ENCODE data around the gene SLC12A9.
"Not testable (repeated sequence)": the region's sequence is repeated elsewhere in the genome, so short reads cannot be mapped to it uniquely, and the experiment has no call there.

Gene SLC12A9, protein sequence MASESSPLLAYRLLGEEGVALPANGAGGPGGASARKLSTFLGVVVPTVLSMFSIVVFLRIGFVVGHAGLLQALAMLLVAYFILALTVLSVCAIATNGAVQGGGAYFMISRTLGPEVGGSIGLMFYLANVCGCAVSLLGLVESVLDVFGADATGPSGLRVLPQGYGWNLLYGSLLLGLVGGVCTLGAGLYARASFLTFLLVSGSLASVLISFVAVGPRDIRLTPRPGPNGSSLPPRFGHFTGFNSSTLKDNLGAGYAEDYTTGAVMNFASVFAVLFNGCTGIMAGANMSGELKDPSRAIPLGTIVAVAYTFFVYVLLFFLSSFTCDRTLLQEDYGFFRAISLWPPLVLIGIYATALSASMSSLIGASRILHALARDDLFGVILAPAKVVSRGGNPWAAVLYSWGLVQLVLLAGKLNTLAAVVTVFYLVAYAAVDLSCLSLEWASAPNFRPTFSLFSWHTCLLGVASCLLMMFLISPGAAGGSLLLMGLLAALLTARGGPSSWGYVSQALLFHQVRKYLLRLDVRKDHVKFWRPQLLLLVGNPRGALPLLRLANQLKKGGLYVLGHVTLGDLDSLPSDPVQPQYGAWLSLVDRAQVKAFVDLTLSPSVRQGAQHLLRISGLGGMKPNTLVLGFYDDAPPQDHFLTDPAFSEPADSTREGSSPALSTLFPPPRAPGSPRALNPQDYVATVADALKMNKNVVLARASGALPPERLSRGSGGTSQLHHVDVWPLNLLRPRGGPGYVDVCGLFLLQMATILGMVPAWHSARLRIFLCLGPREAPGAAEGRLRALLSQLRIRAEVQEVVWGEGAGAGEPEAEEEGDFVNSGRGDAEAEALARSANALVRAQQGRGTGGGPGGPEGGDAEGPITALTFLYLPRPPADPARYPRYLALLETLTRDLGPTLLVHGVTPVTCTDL

DNA sequence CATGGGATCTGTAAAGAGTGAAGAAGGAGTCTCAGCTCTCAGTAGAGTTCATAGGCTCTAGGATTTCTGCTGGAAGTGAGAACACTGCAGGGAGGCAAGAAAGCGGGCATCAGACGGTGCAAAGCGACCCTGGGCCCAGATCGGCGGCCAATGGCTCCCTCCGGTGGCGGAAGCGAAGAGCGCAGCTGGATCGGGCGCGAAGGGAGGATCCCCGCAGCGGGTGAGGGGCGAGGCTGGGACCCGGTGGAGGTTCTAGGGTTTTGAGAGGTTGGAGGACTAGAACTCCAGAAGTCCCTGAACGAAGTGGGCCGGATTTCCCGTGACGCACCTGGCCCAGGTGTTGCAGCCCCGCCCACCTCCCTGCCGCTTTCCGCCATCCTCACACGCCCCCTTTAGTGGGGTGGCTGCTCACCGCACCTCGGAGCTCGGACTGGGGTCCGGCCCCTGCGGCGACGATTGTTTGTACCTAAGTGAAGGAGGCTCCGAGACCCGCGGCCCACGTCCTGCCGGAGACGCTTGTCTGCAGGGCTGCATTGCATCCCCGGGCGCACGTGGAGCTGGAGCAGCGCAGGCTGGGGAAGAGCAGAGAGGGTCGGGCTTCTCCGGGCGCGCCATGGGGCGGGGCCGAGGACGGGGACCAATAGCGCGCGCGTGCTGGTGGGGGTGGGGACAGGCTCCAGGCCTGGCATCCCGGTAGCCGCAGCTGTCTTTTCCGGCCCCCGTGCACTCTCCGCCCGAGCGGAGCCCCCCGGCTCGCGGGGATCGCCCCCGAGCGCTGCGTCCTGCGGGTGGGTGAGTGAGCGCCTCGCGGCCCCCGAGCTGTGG is at the start of gene SLC12A9:
TSS of gene SLC12A9 (plus strand) at position 666 of the 825 bp plus-strand sequence. CDS start 1,485 bp downstream, outside the sequence.
- Histone ChIP-seq H3K4me1 (ENCODE audit: insufficient read depth, insufficient read length) (peaks cover 2% of the 10 kb centered on the region), H3K27me3 (ENCODE audit: insufficient read depth, insufficient read length) (no peaks in the 10 kb centered on the region), H3K9ac (ENCODE audit: insufficient read length, low read depth) (peak within 1 kb of the TSS; percentile 82), H3K4me3 (ENCODE audit: insufficient read length, low read depth) (peak within 1 kb of the TSS; percentile 72), H3K36me3 (ENCODE audit: insufficient read depth, insufficient read length, low read length) (peaks cover 15% of the 10 kb centered on the region), H3K9me3 (ENCODE audit: insufficient read depth, low read length) (no peaks in the 10 kb centered on the region)
- TF ChIP-seq ZNF274 (IDR thresholded peaks at IDR 0.05; ENCODE audit: low read depth, low read length) (no peak), SUZ12 (IDR thresholded peaks at IDR 0.05; ENCODE audit: extremely low read depth, insufficient read depth, insufficient read length) (no peak), YY1 (IDR thresholded peaks at IDR 0.05; ENCODE audit: insufficient read depth, insufficient read length) (no peak)
- DNase-seq (ENCODE audit: low read depth, low spot score), result peak; percentile 85

- peaks cover 44% of the 10 kb centered on the region for H3K36me3 ChIP-seq (ENCODE audit: insufficient read depth, insufficient read length, low read length)
- H3K4me1 ChIP-seq (ENCODE audit: insufficient read depth, insufficient read length), result peaks cover 23% of the 10 kb centered on the region
- H3K9me3 ChIP-seq (ENCODE audit: insufficient read depth, low read length), result no peaks in the 10 kb centered on the region
- no peaks in the 10 kb centered on the region for H3K27me3 ChIP-seq (ENCODE audit: insufficient read depth, insufficient read length)
- DNase-seq (ENCODE audit: low read depth, low spot score), result no peak
- peak overlapping the region; percentile 23 for H3K9ac ChIP-seq (ENCODE audit: insufficient read length, low read depth)
- TF ChIP-seq ZNF274 (IDR thresholded peaks at IDR 0.05; ENCODE audit: low read depth, low read length), result no peak
- TF ChIP-seq SUZ12 (IDR thresholded peaks at IDR 0.05; ENCODE audit: extremely low read depth, insufficient read depth, insufficient read length), result no peak
- TF ChIP-seq YY1 (IDR thresholded peaks at IDR 0.05; ENCODE audit: insufficient read depth, insufficient read length), result no peak
- H3K4me3 ChIP-seq (ENCODE audit: insufficient read length, low read depth), result no peak overlapping the region
These were observed 49.6 kb upstream of the SLC12A9 start for GRCh38 chr7:100802951-100803350.

DNA sequence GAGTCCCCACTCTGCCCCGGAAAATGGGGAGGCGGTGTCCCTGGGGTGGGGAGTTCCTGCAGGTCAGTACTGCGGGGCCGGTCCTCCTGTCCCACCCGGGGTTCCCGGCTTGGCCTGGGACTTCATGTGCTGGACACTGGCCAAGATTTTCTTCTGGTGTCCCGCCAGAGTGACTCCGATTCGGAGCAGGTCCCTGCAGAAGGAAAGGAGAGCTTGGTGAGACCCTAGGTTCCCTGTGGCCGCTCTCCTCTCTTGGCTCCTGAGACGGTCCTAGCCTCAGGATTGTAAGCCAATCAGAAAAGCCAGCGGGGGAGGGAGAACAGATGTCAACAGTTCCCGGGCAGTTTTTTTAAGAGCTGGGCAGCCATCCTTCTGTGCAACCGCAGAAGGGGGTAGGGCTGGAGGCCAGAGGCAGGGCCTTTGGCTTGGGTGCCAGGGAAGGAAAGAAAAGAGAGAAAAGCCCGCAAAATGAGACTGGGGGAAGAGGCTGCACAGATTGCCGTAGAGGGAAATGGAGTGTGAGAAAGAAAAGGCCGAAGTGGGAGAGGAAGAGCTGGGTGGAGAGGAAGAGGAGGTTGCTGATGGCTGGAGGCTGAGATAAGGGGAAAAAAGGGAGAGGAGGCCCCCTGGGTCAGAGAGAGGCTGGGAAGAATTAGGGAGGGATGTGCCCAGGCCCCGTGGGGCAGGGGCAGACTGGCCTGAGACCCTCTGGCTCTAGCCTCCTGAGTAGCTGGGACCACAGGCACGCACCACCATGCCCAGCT is 48.9 kb upstream of the SLC12A9 start:
- DNase-seq (ENCODE audit: low read depth, low spot score), result no peak
- peaks cover 51% of the 10 kb centered on the region for H3K36me3 ChIP-seq (ENCODE audit: insufficient read depth, insufficient read length, low read length)
- no peak overlapping the region for H3K4me3 ChIP-seq (ENCODE audit: insufficient read length, low read depth)
- H3K9me3 ChIP-seq (ENCODE audit: insufficient read depth, low read length), result no peaks in the 10 kb centered on the region
- H3K27me3 ChIP-seq (ENCODE audit: insufficient read depth, insufficient read length), result no peaks in the 10 kb centered on the region
- H3K4me1 ChIP-seq (ENCODE audit: insufficient read depth, insufficient read length), result peaks cover 23% of the 10 kb centered on the region
- TF ChIP-seq ZNF274 (IDR thresholded peaks at IDR 0.05; ENCODE audit: low read depth, low read length), result no peak
- TF ChIP-seq SUZ12 (IDR thresholded peaks at IDR 0.05; ENCODE audit: extremely low read depth, insufficient read depth, insufficient read length), result no peak
- TF ChIP-seq YY1 (IDR thresholded peaks at IDR 0.05; ENCODE audit: insufficient read depth, insufficient read length), result no peak
- peak overlapping the region; percentile 23 for H3K9ac ChIP-seq (ENCODE audit: insufficient read length, low read depth)

DNA sequence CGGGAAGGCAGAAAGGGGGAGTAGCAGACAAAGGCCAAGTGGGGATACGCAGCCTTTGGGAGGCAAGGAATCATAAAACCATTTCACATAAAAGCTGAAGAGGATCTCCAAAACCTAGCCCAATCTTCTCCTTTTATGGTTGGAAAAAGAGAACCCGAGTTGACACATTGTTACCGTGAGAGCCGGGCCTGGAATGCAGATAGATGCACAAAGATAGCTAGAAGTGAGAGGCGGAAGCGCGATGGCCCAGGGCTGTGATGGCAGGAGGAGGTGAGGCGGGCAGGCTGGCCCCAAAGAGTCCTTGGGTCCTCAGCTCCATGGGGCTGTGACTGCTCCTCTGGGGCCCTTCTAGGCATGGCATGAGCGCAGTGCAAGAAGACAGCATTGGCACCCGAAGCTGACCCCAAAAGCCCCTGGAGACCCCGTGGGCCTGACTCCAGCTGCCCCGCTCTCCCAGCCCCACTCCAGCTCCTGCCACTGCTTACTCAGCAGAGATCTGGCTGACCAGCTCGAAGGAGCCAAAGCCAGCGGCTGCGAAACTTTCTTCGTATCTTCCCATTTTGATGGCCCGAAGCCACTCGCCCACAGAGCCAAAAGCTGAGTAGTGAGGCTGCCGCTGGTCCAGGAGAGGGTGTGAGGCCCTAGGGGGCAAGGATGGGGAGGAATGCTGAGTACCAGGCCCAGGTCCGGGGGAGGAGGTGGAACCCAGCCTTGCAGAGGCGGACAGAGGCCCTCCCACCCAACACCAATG is 47.7 kb upstream of the SLC12A9 start:
- H3K9ac ChIP-seq (ENCODE audit: insufficient read length, low read depth), result no peak overlapping the region
- no peaks in the 10 kb centered on the region for H3K27me3 ChIP-seq (ENCODE audit: insufficient read depth, insufficient read length)
- no peak for TF ChIP-seq SUZ12 (IDR thresholded peaks at IDR 0.05; ENCODE audit: extremely low read depth, insufficient read depth, insufficient read length)
- no peak for TF ChIP-seq YY1 (IDR thresholded peaks at IDR 0.05; ENCODE audit: insufficient read depth, insufficient read length)
- TF ChIP-seq ZNF274 (IDR thresholded peaks at IDR 0.05; ENCODE audit: low read depth, low read length), result no peak
- H3K4me1 ChIP-seq (ENCODE audit: insufficient read depth, insufficient read length), result peaks cover 17% of the 10 kb centered on the region
- no peaks in the 10 kb centered on the region for H3K9me3 ChIP-seq (ENCODE audit: insufficient read depth, low read length)
- no peak overlapping the region for H3K4me3 ChIP-seq (ENCODE audit: insufficient read length, low read depth)
- H3K36me3 ChIP-seq (ENCODE audit: insufficient read depth, insufficient read length, low read length), result peaks cover 62% of the 10 kb centered on the region
- DNase-seq (ENCODE audit: low read depth, low spot score), result no peak

DNA sequence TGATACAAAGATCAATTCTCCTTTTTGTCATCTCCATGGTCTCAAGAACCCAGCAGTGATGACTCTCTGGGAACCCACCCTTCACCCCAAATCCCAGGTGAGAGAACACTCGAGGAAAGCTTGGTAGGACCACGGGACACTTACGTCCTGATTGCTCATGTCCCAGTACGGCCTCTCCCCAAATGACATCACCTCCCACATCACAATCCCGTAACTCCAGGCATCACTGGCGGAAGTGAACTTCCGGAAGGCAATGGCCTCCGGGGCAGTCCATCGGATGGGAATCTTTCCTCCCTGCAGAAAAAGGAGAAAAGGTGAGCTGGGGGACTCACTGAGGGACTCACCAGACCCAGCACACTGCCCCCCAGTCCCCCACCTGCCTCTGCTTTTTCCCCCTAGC is 46.2 kb upstream of the SLC12A9 start:
- no peak for TF ChIP-seq YY1 (IDR thresholded peaks at IDR 0.05; ENCODE audit: insufficient read depth, insufficient read length)
- TF ChIP-seq ZNF274 (IDR thresholded peaks at IDR 0.05; ENCODE audit: low read depth, low read length), result no peak
- TF ChIP-seq SUZ12 (IDR thresholded peaks at IDR 0.05; ENCODE audit: extremely low read depth, insufficient read depth, insufficient read length), result no peak
- H3K4me3 ChIP-seq (ENCODE audit: insufficient read length, low read depth), result no peak overlapping the region
- no peaks in the 10 kb centered on the region for H3K27me3 ChIP-seq (ENCODE audit: insufficient read depth, insufficient read length)
- H3K4me1 ChIP-seq (ENCODE audit: insufficient read depth, insufficient read length), result peaks cover 10% of the 10 kb centered on the region
- H3K36me3 ChIP-seq (ENCODE audit: insufficient read depth, insufficient read length, low read length), result peaks cover 73% of the 10 kb centered on the region
- H3K9me3 ChIP-seq (ENCODE audit: insufficient read depth, low read length), result no peaks in the 10 kb centered on the region
- DNase-seq (ENCODE audit: low read depth, low spot score), result no peak
- no peak overlapping the region for H3K9ac ChIP-seq (ENCODE audit: insufficient read length, low read depth)

- H3K27me3 ChIP-seq (ENCODE audit: insufficient read depth, insufficient read length); H3K9me3 ChIP-seq (ENCODE audit: insufficient read depth, low read length); DNase-seq (ENCODE audit: low read depth, low spot score); H3K4me3 ChIP-seq (ENCODE audit: insufficient read length, low read depth); H3K9ac ChIP-seq (ENCODE audit: insufficient read length, low read depth); H3K4me1 ChIP-seq (ENCODE audit: insufficient read depth, insufficient read length): not testable (repeated sequence)
- peaks cover 77% of the 10 kb centered on the region for H3K36me3 ChIP-seq (ENCODE audit: insufficient read depth, insufficient read length, low read length)
These were observed 45.6 kb upstream of the SLC12A9 start for GRCh38 chr7:100806883-100807282.
